OCI-LY7 (cell line): ENCODE data around the gene EPN1.
"Not testable (repeated sequence)": the region's sequence is repeated elsewhere in the genome, so short reads cannot be mapped to it uniquely, and the experiment has no call there.

Experiments used
- CTCF ChIP-seq: fragments of 200-600 bp; sonication (generic); conservative IDR thresholded peaks from 2 replicates; pipeline ENCODE4 v1.5.1; 2014; ENCODE audit warnings: mild to moderate bottlenecking, antibody characterized with exemption, low read length, moderate library complexity, mixed read lengths
- EZH2phosphoT487 ChIP-seq: fragments of 200-600 bp; sonication (generic); IDR thresholded peaks from 2 replicates; pipeline ENCODE4 v1.6.1; 2018; ENCODE audit warnings: low read depth, borderline replicate concordance, mild to moderate bottlenecking, mixed run types, antibody characterized with exemption, low read length, moderate library complexity, mixed read lengths

- not testable (repeated sequence) for TF ChIP-seq CTCF, EZH2phosphoT487
Measured at GRCh38 chr19:55756808-55757207, 81.8 kb downstream of the EPN1 start.
